ENCODE results near the gene CERCAM.
"Not testable (repeated sequence)": the region's sequence is repeated elsewhere in the genome, so short reads cannot be mapped to it uniquely, and the experiment has no call there.

The CERCAM gene

GRCh38 chr9:128442150-128442549, 21.5 kb downstream of the CERCAM start:
- in situ Hi-C loops (cut with MboI; ENCODE audit: low pct_unique_long_range_greater_than_20kb, low sequenced_read_pairs), result no loop called here
- no peak for DNase-seq

- DNase-seq; in situ Hi-C loops (cut with MboI; ENCODE audit: low pct_unique_long_range_greater_than_20kb, low sequenced_read_pairs): not testable (repeated sequence)
Observed at GRCh38 chr9:128446505-128446904, 25.8 kb downstream of the CERCAM start.

- in situ Hi-C loops (cut with MboI; ENCODE audit: low pct_unique_long_range_greater_than_20kb, low sequenced_read_pairs), result no loop called here
- no peak for DNase-seq
Observed at GRCh38 chr9:128448746-128449145, 28.1 kb downstream of the CERCAM start.

GRCh38 chr9:128454991-128455390, 34.3 kb downstream of the CERCAM start:
- DNase-seq, result no peak
- in situ Hi-C loops (cut with MboI; ENCODE audit: low pct_unique_long_range_greater_than_20kb, low sequenced_read_pairs), result no loop called here

- in situ Hi-C loops (cut with MboI; ENCODE audit: low pct_unique_long_range_greater_than_20kb, low sequenced_read_pairs), result no loop called here
- peak; percentile 97 for DNase-seq
Observed at GRCh38 chr9:128455849-128456612, 35.4 kb downstream of the CERCAM start, which contains the start of gene ODF2. Gene ODF2 (plus strand): TSS chr9:128456006. CDS start chr9:128456092, 86 bp downstream.

- DNase-seq, result peak; percentile 71
- in situ Hi-C loops (cut with MboI; ENCODE audit: low pct_unique_long_range_greater_than_20kb, low sequenced_read_pairs), result no loop called here
Observed at GRCh38 chr9:128456613-128457061, 36.0 kb downstream of the CERCAM start.

GRCh38 chr9:128457207-128457606, 36.5 kb downstream of the CERCAM start:
- no peak for DNase-seq

GRCh38 chr9:128459011-128459410, 38.4 kb downstream of the CERCAM start:
- DNase-seq, result no peak
- in situ Hi-C loops (cut with MboI; ENCODE audit: low pct_unique_long_range_greater_than_20kb, low sequenced_read_pairs), result no loop called here

More at GRCh38 chr9:128457207-128457606, 36.5 kb downstream of the CERCAM start:
- in situ Hi-C loops (cut with MboI; ENCODE audit: low pct_unique_long_range_greater_than_20kb, low sequenced_read_pairs), result no loop called here

- DNase-seq, result no peak
- in situ Hi-C loops (cut with MboI; ENCODE audit: low pct_unique_long_range_greater_than_20kb, low sequenced_read_pairs), result no loop called here
Observed at GRCh38 chr9:128469070-128469469, 48.4 kb downstream of the CERCAM start.

GRCh38 chr9:128470560-128470959, 49.9 kb downstream of the CERCAM start:
- DNase-seq, result peak; percentile 86
- in situ Hi-C loops (cut with MboI; ENCODE audit: low pct_unique_long_range_greater_than_20kb, low sequenced_read_pairs), result no loop called here

- in situ Hi-C loops (cut with MboI; ENCODE audit: low pct_unique_long_range_greater_than_20kb, low sequenced_read_pairs), result no loop called here
- no peak for DNase-seq
Observed at GRCh38 chr9:128473104-128473503, 52.4 kb downstream of the CERCAM start.

- in situ Hi-C loops (cut with MboI; ENCODE audit: low pct_unique_long_range_greater_than_20kb, low sequenced_read_pairs), result no loop called here
- no peak for DNase-seq
Observed at GRCh38 chr9:128475867-128476266, 55.2 kb downstream of the CERCAM start.

GRCh38 chr9:128479262-128479661, 58.6 kb downstream of the CERCAM start:
- no peak for DNase-seq
- in situ Hi-C loops (cut with MboI; ENCODE audit: low pct_unique_long_range_greater_than_20kb, low sequenced_read_pairs), result no loop called here

GRCh38 chr9:128481561-128481960, 60.9 kb downstream of the CERCAM start:
- in situ Hi-C loops (cut with MboI; ENCODE audit: low pct_unique_long_range_greater_than_20kb, low sequenced_read_pairs), result no loop called here

GRCh38 chr9:128482186-128482585, 61.5 kb downstream of the CERCAM start:
- DNase-seq, result no peak
- in situ Hi-C loops (cut with MboI; ENCODE audit: low pct_unique_long_range_greater_than_20kb, low sequenced_read_pairs), result no loop called here

More at GRCh38 chr9:128481561-128481960, 60.9 kb downstream of the CERCAM start:
- DNase-seq, result no peak

- in situ Hi-C loops (cut with MboI; ENCODE audit: low pct_unique_long_range_greater_than_20kb, low sequenced_read_pairs), result no loop called here
- DNase-seq, result no peak
Observed at GRCh38 chr9:128484686-128485413, 64.2 kb downstream of the CERCAM start.

GRCh38 chr9:128485414-128485855, 64.8 kb downstream of the CERCAM start:
- DNase-seq, result no peak
- in situ Hi-C loops (cut with MboI; ENCODE audit: low pct_unique_long_range_greater_than_20kb, low sequenced_read_pairs), result no loop called here

- no peak for DNase-seq
- in situ Hi-C loops (cut with MboI; ENCODE audit: low pct_unique_long_range_greater_than_20kb, low sequenced_read_pairs), result no loop called here
Observed at GRCh38 chr9:128486201-128486600, 65.5 kb downstream of the CERCAM start.
